ENCODE measurements around the gene LSAMP. TPM values are rescaled to one million over a fixed set of nuclear protein-coding genes. Genes with fewer than 3 reads are reported as not detected.

Gene LSAMP
- total RNA-seq, 1 experiment from 2014 or later, result 3.1 TPM

GRCh38 chr3:115806501-115806900 is 638.8 kb downstream of the LSAMP start:
- Histone ChIP-seq H3K4me1 (ENCODE audit: control insufficient read depth, insufficient read depth, low read length) (no peaks in the 10 kb centered on the region), H3K27me3 (ENCODE audit: control insufficient read depth, insufficient read depth, low read length) (peaks cover 4% of the 10 kb centered on the region), H3K9me3 (ENCODE audit: control insufficient read depth, insufficient read depth, low read depth, low read length) (no peaks in the 10 kb centered on the region), H3K4me3 (ENCODE audit: low read depth in 2 of 2, low read length in 2 of 2) (no peak overlapping the region), H3K27ac (ENCODE audit: low read length) (no peak overlapping the region), H3K36me3 (ENCODE audit: control insufficient read depth, insufficient read depth, low read length) (no peaks in the 10 kb centered on the region)
- intact Hi-C loops (cut with micrococcal nuclease; ENCODE audit: unreplicated experiment), result no loop called here
- ATAC-seq, result no peak
- BruUV-seq (replicated peaks), result no TSS peak
- CTCF ChIA-PET, result no interaction called here
- POLR2A ChIA-PET, result no interaction called here
- in situ Hi-C loops (cut with HindIII; ENCODE audit: low pct_unique_long_range_greater_than_20kb, low sequenced_read_pairs), result no loop called here
- no peak for DNase-seq (ENCODE audit: low read depth, low spot score)
- TF ChIP-seq CTCF (IDR thresholded peaks at IDR 0.05) (no peak), REST (IDR thresholded peaks at IDR 0.05; ENCODE audit: insufficient read depth in 1 of 2, low read depth in 2 of 2, low read length in 1 of 2) (no peak), TCF7L2 (IDR thresholded peaks at IDR 0.05; ENCODE audit: low read depth, low read length) (no peak), SIN3A (IDR thresholded peaks at IDR 0.05; ENCODE audit: borderline replicate concordance, insufficient read depth, low read depth, low read length) (no peak), POLR2AphosphoS5 (IDR thresholded peaks at IDR 0.05; ENCODE audit: low read depth, low read length) (no peak)

GRCh38 chr3:115805520-115805919 is 639.8 kb downstream of the LSAMP start:
- intact Hi-C loops (cut with micrococcal nuclease; ENCODE audit: unreplicated experiment) (no loop called here), in situ Hi-C loops (cut with HindIII; ENCODE audit: low pct_unique_long_range_greater_than_20kb, low sequenced_read_pairs) (no loop called here)
- DNase-seq (ENCODE audit: low read depth, low spot score) (no peak), ATAC-seq (no peak)
- TF ChIP-seq REST (IDR thresholded peaks at IDR 0.05; ENCODE audit: insufficient read depth in 1 of 2, low read depth in 2 of 2, low read length in 1 of 2) (no peak), TCF7L2 (IDR thresholded peaks at IDR 0.05; ENCODE audit: low read depth, low read length) (no peak), SIN3A (IDR thresholded peaks at IDR 0.05; ENCODE audit: borderline replicate concordance, insufficient read depth, low read depth, low read length) (no peak), CTCF (IDR thresholded peaks at IDR 0.05) (no peak)
- no peak overlapping the region for H3K4me3 ChIP-seq (ENCODE audit: low read depth in 2 of 2, low read length in 2 of 2)
- ChIA-PET POLR2A (no interaction called here), CTCF (no interaction called here)
- H3K36me3 ChIP-seq (ENCODE audit: control insufficient read depth, insufficient read depth, low read length), result no peaks in the 10 kb centered on the region
- BruUV-seq (replicated peaks), result no TSS peak
- H3K9me3 ChIP-seq (ENCODE audit: control insufficient read depth, insufficient read depth, low read depth, low read length), result no peaks in the 10 kb centered on the region
- peaks cover 4% of the 10 kb centered on the region for H3K27me3 ChIP-seq (ENCODE audit: control insufficient read depth, insufficient read depth, low read length)
- H3K4me1 ChIP-seq (ENCODE audit: control insufficient read depth, insufficient read depth, low read length), result no peaks in the 10 kb centered on the region
- H3K27ac ChIP-seq (ENCODE audit: low read length), result no peak overlapping the region
